GM19468 (cell line): ENCODE measurements around the gene ARID1B.
A peak's percentile ranks its signal among the peaks of the same experiment; 100 is the strongest.

ENCODE experiments used
- ATAC-seq: cut with Tn5 transposase; IDR thresholded peaks from one replicate; pipeline ENCODE4 v1.9.1; 2021; ENCODE audit warnings: mild to moderate bottlenecking, moderate library complexity, moderate number of reproducible peaks; ENCODE audit not compliant: unreplicated experiment; ENCODE audit errors: extremely low read depth

The ARID1B gene

GRCh38 chr6:157058574-157058973 lies 281.4 kb downstream of the ARID1B start:
- no peak for ATAC-seq

- ATAC-seq: no peak
Observed at GRCh38 chr6:157059781-157060180, 282.6 kb downstream of the ARID1B start.

- ATAC-seq: no peak
Observed at GRCh38 chr6:157060440-157060952, 283.3 kb downstream of the ARID1B start.

GRCh38 chr6:157061770-157062594 lies 284.8 kb downstream of the ARID1B start:
- no peak for ATAC-seq

- no peak for ATAC-seq
Observed at GRCh38 chr6:157063176-157063905, 286.2 kb downstream of the ARID1B start.

- ATAC-seq: no peak
Observed at GRCh38 chr6:157063923-157064322, 286.7 kb downstream of the ARID1B start.

DNA sequence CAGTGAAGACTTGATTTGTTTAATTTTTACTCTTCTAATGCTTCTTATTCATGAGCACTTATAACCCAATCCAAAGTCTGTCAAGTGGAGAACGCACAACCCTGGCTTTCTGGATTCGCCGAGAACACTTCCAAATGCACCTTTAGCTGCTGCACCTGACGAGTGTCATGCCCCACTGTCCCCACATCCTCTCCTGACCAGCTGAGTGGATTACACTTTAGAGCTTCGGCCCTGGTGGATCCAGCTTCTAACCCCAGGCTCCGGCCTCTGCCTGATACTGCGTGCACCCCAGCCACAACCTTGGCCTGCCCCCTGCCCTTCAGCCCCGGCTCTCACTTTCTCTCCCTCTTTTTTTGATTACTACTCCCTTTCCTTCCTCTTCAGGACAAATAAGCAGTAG lies 287.3 kb downstream of the ARID1B start:
- no peak for ATAC-seq

DNA sequence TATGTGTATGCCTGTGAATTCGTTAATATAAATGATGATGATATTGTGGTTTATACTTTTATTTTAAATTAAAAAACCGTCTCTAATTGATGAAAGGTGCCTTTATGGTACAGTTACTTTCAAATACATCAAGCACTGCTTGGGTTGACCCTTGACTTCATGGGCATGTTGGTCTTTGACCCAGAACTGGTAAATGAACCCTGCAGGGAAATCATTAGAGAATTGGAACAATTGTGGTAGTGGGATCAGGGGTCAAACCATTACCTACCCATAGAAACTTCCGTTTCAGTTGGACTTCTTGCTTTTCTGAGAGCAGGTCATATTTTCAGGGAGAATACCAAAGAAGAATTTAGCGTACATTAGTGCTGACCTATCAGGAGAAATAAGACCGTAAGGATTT lies 288.2 kb downstream of the ARID1B start:
- no peak for ATAC-seq

GRCh38 chr6:157066781-157067491 lies 289.8 kb downstream of the ARID1B start:
- ATAC-seq: no peak

- ATAC-seq: no peak
Observed at GRCh38 chr6:157067507-157067906, 290.3 kb downstream of the ARID1B start.

GRCh38 chr6:157068691-157069324 lies 291.6 kb downstream of the ARID1B start:
- peak; percentile 96 for ATAC-seq

GRCh38 chr6:157069585-157069984 lies 292.4 kb downstream of the ARID1B start:
- no peak for ATAC-seq

GRCh38 chr6:157070403-157071107 lies 293.4 kb downstream of the ARID1B start:
- ATAC-seq: no peak

GRCh38 chr6:157072128-157072527 lies 294.9 kb downstream of the ARID1B start:
- no peak for ATAC-seq

- ATAC-seq: no peak
Observed at GRCh38 chr6:157073596-157073995, 296.4 kb downstream of the ARID1B start.

GRCh38 chr6:157074969-157075368 lies 297.8 kb downstream of the ARID1B start:
- no peak for ATAC-seq

GRCh38 chr6:157075549-157076450 lies 298.6 kb downstream of the ARID1B start:
- ATAC-seq: peak; percentile 59

GRCh38 chr6:157076451-157076822 lies 299.3 kb downstream of the ARID1B start:
- no peak for ATAC-seq

- ATAC-seq: no peak
Observed at GRCh38 chr6:157077251-157077650, 300.1 kb downstream of the ARID1B start.
